HG03378 (cell line): Measurements from ENCODE around the gene TCEANC2.
"Not testable (repeated sequence)": the region's sequence is repeated elsewhere in the genome, so short reads cannot be mapped to it uniquely, and the experiment has no call there.

Experiments
- ATAC-seq: cut with Tn5 transposase; IDR thresholded peaks from one replicate; pipeline ENCODE4 v1.9.1; 2021; ENCODE audit warnings: mild to moderate bottlenecking, moderate library complexity; ENCODE audit not compliant: unreplicated experiment

The TCEANC2 gene

DNA sequence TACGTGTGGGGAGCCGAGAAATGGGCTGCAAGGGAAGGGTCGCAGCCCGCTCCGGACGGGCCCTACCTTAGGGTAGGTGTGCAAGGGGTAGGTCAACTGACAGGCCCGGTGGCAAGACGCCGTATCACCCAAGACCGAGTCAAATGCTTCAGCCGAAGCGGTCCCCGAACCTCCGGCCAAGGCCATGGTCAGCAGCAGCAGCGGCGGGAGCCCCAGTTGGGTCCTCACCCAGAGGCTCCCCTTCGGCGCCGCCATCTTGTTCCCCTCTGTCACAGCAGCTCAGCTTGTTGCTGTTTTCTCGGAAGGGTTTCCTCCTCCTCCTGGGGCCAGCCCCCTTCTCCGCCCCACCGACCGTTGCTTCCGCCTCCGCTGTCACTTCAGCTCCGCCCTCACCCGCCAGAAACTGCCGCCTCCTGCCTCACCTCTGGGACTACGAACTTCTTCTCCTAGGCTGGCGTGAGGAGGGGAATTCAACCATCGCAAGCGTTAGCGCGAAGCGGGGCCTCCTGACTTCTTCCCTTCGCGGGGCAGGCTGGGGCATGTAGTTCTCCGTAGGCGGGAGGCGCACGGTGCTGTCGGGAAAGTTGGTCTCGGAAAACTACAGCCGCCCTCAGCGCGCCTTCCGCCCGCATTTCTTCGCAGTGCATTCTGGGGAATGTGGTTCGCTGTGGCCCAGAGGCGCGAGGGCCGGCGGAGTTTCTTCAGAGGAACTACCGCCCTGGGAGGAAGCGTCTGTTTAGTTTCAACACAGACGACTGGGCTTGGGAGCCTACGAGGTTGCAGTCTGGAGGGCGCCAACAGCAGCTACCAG, at the start of gene TCEANC2, which contains the start of gene TMEM59:
TSS of gene TCEANC2 (plus strand) at position 675 of the 811 bp plus-strand sequence. CDS start 815 bp downstream, outside the sequence.
TSS of gene TMEM59 (minus strand) at position 271 of the 811 bp plus-strand sequence. CDS start at position 255, 16 bp downstream.
- ATAC-seq: peak; percentile 93

DNA sequence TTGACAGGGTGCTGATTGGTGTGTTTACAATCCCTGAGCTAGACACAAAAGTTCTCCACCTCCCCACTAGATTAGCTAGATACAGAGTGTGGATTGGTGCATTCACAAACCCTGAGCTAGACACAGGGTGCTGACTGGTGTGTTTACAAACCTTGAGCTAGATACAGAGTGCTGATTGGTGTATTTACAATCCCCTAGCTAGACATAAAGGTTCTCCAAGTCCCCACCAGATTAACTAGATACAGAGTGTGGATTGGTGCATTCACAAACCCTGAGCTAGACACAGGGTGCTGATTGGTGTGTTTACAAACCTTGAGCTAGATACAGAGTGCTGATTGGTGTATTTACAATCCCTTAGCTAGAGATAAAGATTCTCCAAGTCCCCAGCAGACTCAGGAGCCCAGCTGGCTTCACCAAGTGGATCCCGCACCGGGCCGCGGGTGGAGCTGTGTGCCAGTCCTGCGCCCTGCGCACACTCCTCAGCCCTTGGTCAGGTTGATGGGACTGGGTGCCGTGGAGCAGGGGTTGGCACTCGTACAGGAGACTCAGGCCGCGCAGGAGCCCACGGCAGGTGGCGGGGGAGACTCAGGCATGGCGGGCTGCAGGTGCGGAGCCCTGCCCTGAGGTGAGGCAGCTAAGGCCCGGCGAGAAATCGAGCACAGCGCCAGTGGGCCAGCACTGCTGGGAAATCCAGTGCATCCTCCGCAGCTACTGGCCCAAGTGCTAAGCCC, 49.5 kb upstream of the TCEANC2 start:
- ATAC-seq: not testable (repeated sequence)

DNA sequence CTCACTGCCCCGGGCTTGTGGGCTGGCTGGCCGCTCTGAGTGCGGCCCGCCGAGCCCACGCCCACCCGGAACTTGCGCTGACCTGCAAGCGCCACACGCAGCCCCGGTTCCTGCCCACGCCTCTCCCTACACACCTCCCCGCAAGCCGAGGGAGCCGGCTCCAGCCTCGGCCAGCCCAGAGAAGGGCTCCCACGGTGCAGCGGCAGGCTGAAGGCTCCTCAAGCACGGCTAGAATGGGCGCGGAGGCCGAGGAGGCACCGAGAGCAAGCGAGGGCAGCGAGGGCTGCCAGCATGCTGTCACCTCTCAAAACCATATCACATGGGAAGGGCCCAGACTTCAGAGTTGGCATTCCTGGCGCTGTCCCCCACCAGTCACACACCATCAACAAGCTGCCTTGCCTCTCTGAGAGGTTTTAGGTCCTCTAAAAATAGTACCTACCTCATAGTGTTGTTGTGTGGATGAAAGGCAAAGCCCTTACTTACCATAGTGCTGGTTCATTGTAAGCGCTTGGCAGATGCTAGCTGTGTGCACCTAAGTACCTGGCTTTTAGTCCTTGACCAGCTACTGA, 48.8 kb upstream of the TCEANC2 start:
- ATAC-seq: no peak

DNA sequence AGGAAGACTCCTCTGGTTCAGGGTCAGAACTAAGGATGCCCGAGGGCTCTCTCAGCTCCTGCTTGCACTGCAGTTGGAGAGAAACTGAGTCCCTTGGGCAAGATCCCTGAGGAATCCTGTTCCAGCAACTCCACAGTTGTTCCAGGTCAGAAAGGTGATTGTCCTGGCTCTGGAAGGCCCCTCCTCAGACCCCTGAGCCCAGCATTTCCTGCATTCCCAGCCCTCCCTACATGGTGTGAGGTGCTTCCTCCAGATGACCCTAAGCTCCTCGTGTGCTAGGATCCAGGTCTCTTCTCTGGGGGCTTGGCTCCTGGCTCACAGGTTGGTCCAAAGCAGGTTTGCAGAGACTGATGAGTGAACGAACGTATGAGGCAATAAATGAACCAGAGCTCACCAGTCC, 46.9 kb upstream of the TCEANC2 start:
- ATAC-seq: no peak

DNA sequence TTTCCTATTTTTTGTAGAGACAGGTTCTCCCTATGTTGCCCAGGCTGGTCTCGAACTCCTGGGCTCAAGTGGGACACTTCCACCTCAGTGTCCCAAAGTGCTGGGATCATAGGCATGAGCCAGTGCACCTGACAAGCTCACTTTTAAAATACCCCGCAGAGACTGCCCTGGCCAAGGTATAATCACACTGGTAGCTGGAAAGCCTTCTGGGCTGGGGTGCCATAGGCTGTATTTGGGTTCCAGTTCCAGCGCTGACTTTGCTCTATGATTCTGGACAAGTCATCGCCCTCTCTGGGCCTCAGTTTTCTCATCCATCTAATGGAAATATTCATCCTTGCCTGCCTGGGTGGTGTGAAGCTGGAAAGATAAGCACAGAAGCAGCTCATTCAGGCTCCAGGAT, 45.8 kb upstream of the TCEANC2 start:
- no peak for ATAC-seq

DNA sequence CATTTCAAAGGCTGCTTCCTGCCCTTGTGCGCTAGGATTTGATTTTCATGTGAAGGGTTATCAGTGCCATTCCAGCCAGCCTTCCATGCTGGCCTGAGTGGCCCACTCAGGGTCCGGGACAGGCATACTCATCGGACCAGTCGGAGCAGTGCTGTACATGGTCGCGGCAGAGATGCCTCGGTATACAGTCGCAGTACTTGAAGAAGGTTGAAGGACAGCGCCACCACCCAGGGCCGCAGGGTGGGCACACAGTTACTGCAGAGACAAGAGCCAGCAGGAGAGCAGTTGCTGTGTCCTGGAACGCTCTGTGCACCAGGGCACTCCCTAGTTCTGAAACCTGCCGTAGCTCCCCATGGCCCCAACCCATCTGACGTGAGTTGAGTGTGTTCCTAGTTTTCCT, 44.5 kb upstream of the TCEANC2 start:
- no peak for ATAC-seq

DNA sequence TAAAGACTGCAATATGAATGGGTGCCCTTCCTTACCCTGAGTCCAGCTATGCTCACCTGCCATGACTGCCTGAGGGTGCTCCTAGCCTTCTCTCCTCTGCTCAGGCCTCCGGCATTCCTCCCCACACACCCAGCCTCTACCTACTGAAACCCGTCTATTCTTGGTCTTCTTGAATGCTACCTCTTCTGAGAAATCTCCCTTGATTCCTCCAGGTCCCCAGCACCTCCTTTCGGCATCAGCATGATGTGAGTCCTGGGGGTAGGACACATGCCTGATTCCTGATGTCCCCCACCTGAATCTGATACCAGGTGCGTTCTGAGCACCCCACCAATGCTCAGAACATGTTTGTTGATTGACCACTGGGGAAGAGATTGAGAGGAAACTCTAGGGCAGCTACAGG, 44.0 kb upstream of the TCEANC2 start:
- no peak for ATAC-seq

DNA sequence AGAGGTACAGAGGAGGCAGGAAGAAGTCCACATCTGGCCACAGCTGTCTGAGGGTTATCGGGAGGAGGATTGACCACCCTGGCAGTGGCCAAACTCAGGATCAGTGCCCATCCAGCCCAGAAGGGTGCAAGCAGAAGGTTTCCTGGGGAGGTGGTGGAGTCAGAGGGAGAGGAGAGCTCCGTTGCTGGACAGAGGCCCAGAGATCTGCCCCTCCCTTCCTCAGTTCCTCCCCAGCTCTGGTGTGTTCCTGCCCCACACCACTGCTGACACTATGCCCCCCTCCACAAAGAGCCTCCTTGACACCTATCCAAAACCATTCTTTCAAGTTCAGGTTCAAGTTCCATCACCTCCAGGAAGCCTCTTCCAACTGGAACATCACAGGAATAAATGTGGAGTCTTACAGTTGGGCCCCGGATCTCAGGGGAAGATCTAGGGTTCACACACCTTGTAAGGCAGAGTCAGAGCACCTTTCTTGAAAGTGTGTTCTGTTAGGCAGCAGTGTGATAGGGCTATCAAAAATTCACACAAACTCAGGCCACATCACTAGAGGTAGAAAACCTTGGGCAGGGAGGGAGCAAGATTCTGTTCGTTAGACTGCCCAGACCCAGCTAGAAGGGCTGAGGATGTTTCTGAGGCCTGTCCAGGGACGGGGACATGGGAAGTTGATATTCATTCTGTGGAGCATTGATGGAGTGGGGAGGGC, 42.8 kb upstream of the TCEANC2 start:
- ATAC-seq: no peak

DNA sequence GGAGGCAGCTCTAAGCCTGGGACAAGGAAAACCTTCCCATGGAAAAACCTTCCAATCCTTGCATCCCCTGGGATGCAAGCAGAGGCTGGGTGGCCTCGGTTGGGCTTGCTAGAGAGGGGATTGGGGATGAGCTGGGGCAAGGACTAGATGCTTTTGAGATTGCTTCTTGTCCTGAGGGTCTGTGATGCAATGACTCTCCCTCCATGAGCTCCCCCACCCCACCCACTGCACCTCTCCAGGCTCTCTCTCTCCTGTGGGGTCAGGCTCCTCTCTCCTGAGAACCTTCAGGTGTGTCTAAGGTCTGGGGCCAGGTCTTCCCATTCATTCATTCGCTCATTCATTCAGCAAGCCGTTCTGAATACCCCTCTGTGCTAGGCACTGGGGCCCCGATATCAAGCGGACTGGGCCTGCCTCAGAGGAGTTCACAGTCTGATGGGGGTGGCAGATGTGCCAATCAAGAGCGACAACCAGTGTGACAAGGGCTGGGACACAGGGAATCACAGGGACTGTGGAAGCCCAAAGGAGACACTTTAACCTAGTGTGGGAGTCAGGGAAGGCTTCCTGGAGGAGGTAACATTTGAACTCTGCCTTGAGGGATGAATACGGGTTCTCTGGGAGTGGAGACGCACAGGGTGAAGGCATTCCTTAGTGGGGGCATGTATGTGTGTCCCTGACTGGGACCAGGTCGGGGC, 41.9 kb upstream of the TCEANC2 start:
- ATAC-seq: no peak

DNA sequence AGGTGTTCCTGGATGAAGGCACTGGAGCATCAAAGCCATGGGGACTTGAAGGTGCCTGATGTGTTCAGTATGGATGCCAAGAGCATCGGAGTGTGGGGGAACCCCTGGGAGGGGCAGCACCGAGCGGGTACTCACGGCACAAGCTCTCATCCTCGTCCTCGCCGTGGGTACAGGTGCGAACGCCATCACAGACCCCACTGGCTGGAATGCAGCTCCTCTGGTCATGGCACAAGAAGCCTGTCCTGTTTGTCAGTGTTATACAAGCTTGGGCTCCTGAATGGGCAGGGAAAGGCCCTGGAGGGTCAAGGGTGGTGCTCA, 41.4 kb upstream of the TCEANC2 start:
- no peak for ATAC-seq

DNA sequence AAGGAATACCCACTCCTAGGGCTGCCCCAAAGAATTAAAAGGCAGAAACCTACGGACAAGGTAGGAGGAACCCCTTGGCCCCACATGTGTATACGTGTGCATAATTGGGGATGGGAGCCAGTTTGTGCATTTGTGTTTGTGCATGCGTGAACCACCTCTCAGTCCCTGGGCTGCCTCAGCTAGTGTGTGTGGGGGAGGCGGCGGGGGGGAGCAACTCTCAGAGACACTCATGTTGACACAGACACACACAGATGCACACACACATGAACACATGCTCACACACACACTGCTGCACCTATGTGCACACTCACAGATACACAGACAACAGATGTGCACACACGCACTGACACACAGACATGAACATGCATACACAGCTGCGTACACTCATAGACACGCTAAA, 40.5 kb upstream of the TCEANC2 start:
- ATAC-seq: no peak

DNA sequence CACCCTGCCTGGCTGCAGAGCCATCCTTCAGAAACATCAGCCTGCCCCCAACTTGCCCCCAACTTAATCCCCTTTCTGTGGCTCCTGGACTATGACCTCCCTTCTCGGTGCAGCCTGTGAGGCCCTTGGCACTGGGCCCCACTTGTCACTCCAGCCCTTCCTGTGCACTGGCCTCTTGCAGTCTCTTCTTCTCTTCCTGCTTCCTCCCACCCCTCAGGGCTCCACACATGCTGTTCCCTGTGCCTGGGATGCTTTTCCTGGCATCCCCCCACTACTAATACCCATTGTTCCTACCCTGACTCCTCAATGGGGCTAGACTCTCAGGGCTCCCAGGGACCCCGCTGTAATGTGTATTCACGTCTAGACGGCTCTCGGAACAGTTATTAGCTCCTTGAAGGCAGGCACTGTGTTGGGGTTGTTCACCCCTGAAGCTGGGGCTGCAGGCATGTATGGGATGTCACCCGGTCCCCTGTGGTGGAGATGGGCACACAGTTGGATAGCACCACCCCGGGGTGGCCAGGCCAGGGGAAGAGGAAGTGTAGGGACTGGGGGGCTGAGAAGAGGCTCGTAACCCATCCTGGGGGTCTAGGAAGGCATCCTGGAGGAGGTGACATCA, 39.9 kb upstream of the TCEANC2 start:
- no peak for ATAC-seq

DNA sequence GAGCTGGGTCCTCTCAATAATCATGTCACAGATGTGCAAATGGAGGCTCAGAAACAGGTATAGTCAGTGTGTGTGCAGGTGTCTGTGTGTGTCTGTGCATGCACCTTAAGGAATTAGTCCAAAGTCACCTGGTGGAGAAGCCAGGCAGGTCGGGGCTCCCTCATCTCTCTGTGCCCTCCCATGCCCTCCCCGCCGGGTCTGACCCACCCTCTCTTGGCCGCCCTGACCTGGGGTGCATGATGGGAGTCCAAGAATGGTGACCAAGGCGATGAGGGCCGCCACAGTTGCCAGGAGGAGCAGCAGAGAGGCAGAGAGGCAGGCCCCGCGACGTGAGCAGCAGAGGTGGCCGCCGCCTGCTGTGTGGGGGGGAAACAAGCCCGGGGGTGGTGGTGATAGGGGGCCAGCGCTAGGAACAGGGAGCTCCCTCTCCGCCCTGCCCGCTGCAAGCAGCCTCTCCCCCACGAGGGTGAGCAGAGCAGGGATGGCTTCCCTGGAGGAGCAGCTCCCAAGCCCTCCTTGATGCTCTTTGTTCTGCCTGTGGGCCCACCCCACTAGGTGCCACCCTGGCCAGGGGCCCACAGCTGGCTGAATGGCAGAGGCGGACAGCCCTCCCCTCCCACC, 39.3 kb upstream of the TCEANC2 start:
- ATAC-seq: no peak

DNA sequence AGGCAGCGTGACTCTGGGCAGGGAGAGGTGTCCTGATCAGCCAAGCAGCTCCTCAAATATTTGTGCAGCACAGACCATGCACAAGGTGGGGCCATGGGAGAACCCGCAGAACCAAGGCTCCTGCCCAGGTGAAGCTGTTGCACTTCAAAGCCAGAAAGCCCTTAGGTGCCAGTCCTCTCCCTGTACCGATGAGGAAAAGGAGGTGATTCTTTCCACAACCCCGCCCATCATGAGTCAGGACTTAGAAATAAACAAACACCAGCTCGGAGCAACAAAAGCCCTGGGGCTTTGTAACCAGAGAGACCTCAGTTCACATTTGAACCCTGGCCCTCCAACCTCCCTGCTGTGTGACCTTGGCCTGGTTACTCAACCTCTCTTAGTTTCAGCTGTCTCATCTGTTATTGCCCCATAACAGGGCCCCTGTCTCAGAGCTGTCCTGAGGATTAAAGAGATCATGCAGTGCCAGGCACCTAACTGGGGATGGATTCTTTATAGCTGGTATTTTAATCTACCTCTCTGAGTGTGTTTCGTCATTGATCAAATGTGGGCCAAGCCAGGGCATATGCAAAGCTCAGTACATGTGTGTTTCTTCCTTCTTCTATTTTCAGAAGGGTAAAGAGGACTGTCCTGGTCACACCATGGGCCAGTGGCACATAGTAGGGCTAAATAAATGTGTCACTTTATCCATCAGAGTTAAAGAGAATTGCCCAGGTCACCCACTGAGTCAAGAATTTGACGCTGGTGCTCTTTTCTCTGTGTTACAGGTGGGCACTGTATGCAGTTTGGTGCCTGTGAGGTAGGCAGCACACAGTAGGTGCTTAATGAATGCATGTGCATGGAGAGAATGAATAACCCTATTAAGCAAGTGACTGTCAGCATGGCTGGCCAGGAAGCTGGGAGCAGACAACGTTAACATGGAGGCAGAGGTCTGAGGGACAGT, 36.8 kb upstream of the TCEANC2 start:
- no peak for ATAC-seq

DNA sequence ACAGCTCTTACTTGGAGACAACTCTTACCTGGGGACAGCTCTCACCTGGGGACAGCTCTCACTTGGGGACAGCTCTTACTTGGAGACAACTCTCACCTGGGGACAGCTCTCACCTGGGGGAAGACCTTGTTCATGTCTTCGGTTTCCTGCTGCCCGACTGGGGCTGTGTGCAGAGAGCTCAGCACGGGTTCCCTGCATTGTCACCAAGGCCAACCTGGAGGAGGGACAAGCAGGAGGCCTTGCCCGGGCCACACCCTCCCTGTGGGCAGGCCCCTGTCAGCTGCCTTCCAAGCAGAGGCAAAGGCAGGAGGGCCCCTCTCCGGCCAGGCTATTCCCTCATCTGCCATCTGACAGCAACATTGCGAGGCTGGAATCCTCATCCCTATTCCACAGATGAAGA, 35.4 kb upstream of the TCEANC2 start, which contains the start of gene LDLRAD1:
TSS of gene LDLRAD1 (minus strand) at position 208 of the 400 bp plus-strand sequence. CDS start at position 134, 74 bp downstream.
- ATAC-seq: no peak

DNA sequence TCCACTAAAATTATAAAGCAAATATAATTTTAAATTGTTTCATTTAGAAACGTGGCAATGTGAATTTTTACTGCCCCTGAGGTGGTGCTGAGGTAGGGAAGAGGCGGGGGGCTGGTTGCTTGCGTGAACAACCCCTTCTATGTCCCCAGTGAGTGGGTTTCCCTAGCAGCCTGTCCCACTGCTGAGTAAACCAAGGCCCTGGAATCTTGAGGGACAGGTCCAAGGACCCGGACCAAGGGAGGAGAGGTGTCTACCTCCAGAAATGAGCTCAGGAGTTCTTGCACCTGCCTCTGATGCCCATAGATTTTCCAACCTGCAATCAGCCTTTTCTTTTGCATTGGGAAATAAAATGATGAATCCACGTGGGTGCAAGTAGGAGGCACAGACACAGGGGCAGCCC, 34.8 kb upstream of the TCEANC2 start:
- ATAC-seq: no peak

DNA sequence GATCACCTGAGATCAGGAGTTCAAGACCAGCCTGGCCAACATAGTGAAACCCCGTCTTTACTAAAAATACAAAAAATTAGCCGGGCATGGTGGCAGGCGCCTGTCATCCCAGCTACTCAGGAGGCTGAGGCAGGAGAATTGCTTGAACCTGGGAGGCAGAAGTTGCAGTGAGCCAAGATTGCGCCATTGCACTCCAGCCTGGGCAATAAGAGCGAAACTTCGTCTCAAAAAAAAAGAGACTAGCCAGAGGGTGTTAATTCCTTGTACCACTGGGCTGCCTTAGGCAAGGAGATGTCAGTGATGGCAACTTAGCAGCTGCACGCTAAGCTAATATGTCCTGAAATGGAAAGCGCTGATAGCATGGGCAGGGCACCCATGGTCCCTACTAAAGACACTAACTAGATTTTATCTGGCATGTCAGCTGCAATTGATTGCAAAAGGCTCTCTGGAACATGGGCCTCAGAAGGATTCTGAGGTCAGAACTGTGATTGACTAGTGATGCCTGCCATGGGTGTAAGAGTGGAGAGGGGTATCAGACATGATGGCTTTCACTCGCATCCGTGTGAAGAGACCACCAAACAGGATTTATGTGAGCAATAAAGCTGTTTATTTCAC, 33.7 kb upstream of the TCEANC2 start:
- not testable (repeated sequence) for ATAC-seq

DNA sequence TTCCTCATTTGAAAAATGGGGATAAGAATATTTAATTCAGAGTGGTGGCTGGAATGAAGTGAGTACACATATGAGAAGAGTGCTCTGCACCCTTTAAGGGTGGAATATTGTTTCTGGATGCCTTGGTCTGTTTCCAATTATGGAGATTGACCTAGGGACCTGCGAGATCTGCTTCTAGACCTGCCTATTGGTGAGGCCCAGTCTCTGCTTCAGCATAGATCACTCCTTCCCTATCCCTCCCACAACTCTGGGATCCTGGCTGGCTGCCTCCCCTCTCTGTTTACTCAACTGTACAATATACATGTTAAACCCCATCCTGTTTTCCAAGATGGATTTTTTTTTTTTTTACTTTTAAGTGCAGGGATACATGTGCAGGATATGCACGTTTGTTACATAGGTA, 29.1 kb upstream of the TCEANC2 start:
- ATAC-seq: no peak
